DOHH2 (cell line): Measurements from ENCODE around the gene MDFIC2.

ENCODE experiments used
- H3F3A ChIP-seq: fragments of 200-600 bp; sonication (generic), shearing (Covaris generic); 2 replicates; pipeline ENCODE4 v1.6.0; 2016; ENCODE audit warnings: antibody characterized with exemption, mild to moderate bottlenecking; ENCODE audit not compliant: control insufficient read depth, insufficient read depth
- H3K27ac ChIP-seq: fragments of 200-600 bp; sonication (generic); 2 replicates; pipeline ENCODE4 v1.5.1; 2014; ENCODE audit warnings: low read depth, mild to moderate bottlenecking, low read length, moderate library complexity
- H3K27me3 ChIP-seq: fragments of 200-600 bp; sonication (generic); 2 replicates; pipeline ENCODE4 v1.6.1; 2014; ENCODE audit warnings: mild to moderate bottlenecking, low read length, mixed read lengths; ENCODE audit not compliant: control insufficient read depth
- H3K36me3 ChIP-seq: fragments of 200-600 bp; sonication (generic); 2 replicates; pipeline ENCODE4 v1.6.1; 2014; ENCODE audit warnings: mild to moderate bottlenecking, low read length, moderate library complexity, mixed read lengths; ENCODE audit not compliant: control insufficient read depth
- H3K4me1 ChIP-seq: fragments of 200-600 bp; sonication (generic); 2 replicates; pipeline ENCODE4 v1.6.1; 2014; ENCODE audit warnings: mild to moderate bottlenecking, low read length, mixed read lengths; ENCODE audit not compliant: control insufficient read depth
- H3K4me2 ChIP-seq: fragments of 200-600 bp; sonication (generic); 2 replicates; pipeline ENCODE4 v1.6.0; 2014; ENCODE audit warnings: mild to moderate bottlenecking, low read length, moderate library complexity
- H3K4me3 ChIP-seq: fragments of 200-600 bp; sonication (generic); 2 replicates; pipeline ENCODE4 v1.5.1; 2014; ENCODE audit warnings: mild to moderate bottlenecking, low read length, mixed read lengths
- H3K79me2 ChIP-seq: fragments of 200-600 bp; sonication (generic); 2 replicates; pipeline ENCODE4 v1.6.1; 2014; ENCODE audit warnings: mild to moderate bottlenecking, low read length, mixed read lengths; ENCODE audit not compliant: control insufficient read depth
- H3K9me2 ChIP-seq: fragments of 200-600 bp; sonication (generic); replicated peaks from 2 replicates; pipeline ENCODE4 v1.6.1; 2014; ENCODE audit warnings: mild to moderate bottlenecking, low read length, mixed read lengths; ENCODE audit not compliant: control insufficient read depth
- H3K9me3 ChIP-seq: fragments of 200-600 bp; sonication (generic); 2 replicates; pipeline ENCODE4 v1.6.1; 2014; ENCODE audit warnings: antibody characterized with exemption, low read length, mixed read lengths; ENCODE audit not compliant: control insufficient read depth, insufficient read depth
- H4K20me1 ChIP-seq: fragments of 200-600 bp; sonication (generic); 2 replicates; pipeline ENCODE4 v1.6.0; 2014; ENCODE audit warnings: low read depth, mild to moderate bottlenecking, antibody characterized with exemption, low read length, moderate library complexity; ENCODE audit not compliant: control insufficient read depth, insufficient read depth
- CTCF ChIP-seq: fragments of 200-600 bp; sonication (generic); IDR thresholded peaks from one replicate; pipeline ENCODE4 v1.5.1; 2014; ENCODE audit warnings: antibody characterized with exemption, mild to moderate bottlenecking, low read depth, low read length; ENCODE audit not compliant: poor library complexity, severe bottlenecking
- EZH2phosphoT487 ChIP-seq: fragments of 200-600 bp; sonication (generic); IDR thresholded peaks from 2 replicates; pipeline ENCODE4 v1.6.1; 2017; ENCODE audit warnings: borderline replicate concordance, mild to moderate bottlenecking, antibody characterized with exemption, low read length, moderate library complexity, mixed read lengths

The MDFIC2 gene

GRCh38 chr3:70281663-70282062, 30.8 kb downstream of the MDFIC2 start:
- Histone ChIP-seq H3K9me3 (no peaks in the 10 kb centered on the region), H3F3A (no peaks in the 10 kb centered on the region), H3K36me3 (no peaks in the 10 kb centered on the region), H3K4me1 (no peaks in the 10 kb centered on the region), H3K79me2 (no peaks in the 10 kb centered on the region), H4K20me1 (no peaks in the 10 kb centered on the region), H3K4me3 (no peak overlapping the region), H3K27ac (no peak overlapping the region), H3K4me2 (no peak overlapping the region), H3K27me3 (no peaks in the 10 kb centered on the region), H3K9me2 (no peaks in the 10 kb centered on the region)
- TF ChIP-seq CTCF (no peak), EZH2phosphoT487 (no peak)

- H3K27ac ChIP-seq, result no peak overlapping the region
- no peak overlapping the region for H3K4me2 ChIP-seq
- no peaks in the 10 kb centered on the region for H3K9me3 ChIP-seq
- no peaks in the 10 kb centered on the region for H3K79me2 ChIP-seq
- H3K27me3 ChIP-seq, result no peaks in the 10 kb centered on the region
- no peaks in the 10 kb centered on the region for H4K20me1 ChIP-seq
- H3K36me3 ChIP-seq, result no peaks in the 10 kb centered on the region
- H3K4me3 ChIP-seq, result no peak overlapping the region
- H3K9me2 ChIP-seq, result no peaks in the 10 kb centered on the region
- no peaks in the 10 kb centered on the region for H3F3A ChIP-seq
- no peaks in the 10 kb centered on the region for H3K4me1 ChIP-seq
- TF ChIP-seq EZH2phosphoT487 (no peak), CTCF (no peak)
Measured at GRCh38 chr3:70277304-70277703, 35.1 kb downstream of the MDFIC2 start.

GRCh38 chr3:70276901-70277300, 35.5 kb downstream of the MDFIC2 start:
- H3K9me3 ChIP-seq, result no peaks in the 10 kb centered on the region
- no peaks in the 10 kb centered on the region for H3K9me2 ChIP-seq
- no peaks in the 10 kb centered on the region for H3K79me2 ChIP-seq
- TF ChIP-seq CTCF (no peak), EZH2phosphoT487 (no peak)
- no peak overlapping the region for H3K4me2 ChIP-seq
- no peaks in the 10 kb centered on the region for H4K20me1 ChIP-seq
- H3F3A ChIP-seq, result no peaks in the 10 kb centered on the region
- no peak overlapping the region for H3K27ac ChIP-seq
- H3K4me1 ChIP-seq, result no peaks in the 10 kb centered on the region
- H3K27me3 ChIP-seq, result no peaks in the 10 kb centered on the region
- no peak overlapping the region for H3K4me3 ChIP-seq
- H3K36me3 ChIP-seq, result no peaks in the 10 kb centered on the region

- no peak for TF ChIP-seq CTCF
- no peak for TF ChIP-seq EZH2phosphoT487
- no peaks in the 10 kb centered on the region for H3K79me2 ChIP-seq
- no peaks in the 10 kb centered on the region for H4K20me1 ChIP-seq
- no peak overlapping the region for H3K4me3 ChIP-seq
- H3K9me2 ChIP-seq, result no peaks in the 10 kb centered on the region
- H3K27me3 ChIP-seq, result no peaks in the 10 kb centered on the region
- H3K27ac ChIP-seq, result no peak overlapping the region
- H3K4me1 ChIP-seq, result no peaks in the 10 kb centered on the region
- no peak overlapping the region for H3K4me2 ChIP-seq
- no peaks in the 10 kb centered on the region for H3F3A ChIP-seq
- H3K36me3 ChIP-seq, result no peaks in the 10 kb centered on the region
- H3K9me3 ChIP-seq, result no peaks in the 10 kb centered on the region
Measured at GRCh38 chr3:70273492-70273891, 38.9 kb downstream of the MDFIC2 start.
